OCI-LY1 (cell line): ENCODE results near the gene CRYBG1.

Experiments used
- CTCF ChIP-seq: fragments of 200-600 bp; sonication (generic), shearing (Covaris generic); IDR thresholded peaks from 2 replicates; pipeline ENCODE4 v1.5.1; 2017; ENCODE audit warnings: mild to moderate bottlenecking, antibody characterized with exemption, low read length, moderate library complexity, mixed read lengths
- EZH2 ChIP-seq: fragments of 200-600 bp; sonication (generic), shearing (Covaris generic); IDR thresholded peaks from 2 replicates; pipeline ENCODE4 v1.8.0; 2017; ENCODE audit warnings: borderline replicate concordance, mixed run types, mild to moderate bottlenecking, antibody characterized with exemption, low read length, moderate library complexity, mixed read lengths

DNA sequence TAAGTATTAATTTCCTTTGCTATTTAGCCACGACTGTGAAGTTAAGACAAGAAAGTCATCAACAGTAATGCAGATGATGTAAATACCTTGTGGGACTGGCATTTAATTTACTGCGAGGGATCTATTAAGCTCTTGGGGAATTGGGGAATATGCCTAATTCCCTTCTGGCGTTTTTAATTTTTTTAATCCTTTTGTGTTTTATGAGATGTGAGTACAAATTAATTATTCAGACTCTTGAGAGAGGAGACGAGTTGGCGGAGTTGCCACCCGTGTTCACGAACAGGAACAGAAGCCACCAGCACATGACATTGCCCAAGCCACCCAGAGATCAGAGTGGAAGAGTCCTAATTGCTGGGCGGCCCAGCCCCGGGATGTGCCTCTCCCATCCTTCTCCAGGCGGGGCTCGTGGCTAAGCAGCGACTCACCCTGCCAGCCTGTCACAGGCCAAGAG is 533 bp upstream of the CRYBG1 start:
- TF ChIP-seq CTCF, result no peak
- no peak for TF ChIP-seq EZH2
